Activated CD8-positive, alpha-beta memory T cell treated with anti-CD3 and anti-CD28 coated beads, Interleukin-2, amount 50 U/mL, for 1 hour (primary cell): Measurements from ENCODE around the gene LNP1.

ENCODE experiments used
- DNase-seq: peaks from one replicate; pipeline ENCODE4 v3.0.0-alpha.2; 2020; ENCODE audit errors: extremely low read depth

LNP1 gene

GRCh38 chr3:100399341-100400071, 1.8 kb upstream of the LNP1 start:
- no peak for DNase-seq

GRCh38 chr3:100400419-100400779, 940 bp upstream of the LNP1 start:
- DNase-seq: no peak

GRCh38 chr3:100401674-100402041, 319 bp downstream of the LNP1 start:
- DNase-seq: peak; percentile 30

GRCh38 chr3:100402256-100402655, 917 bp downstream of the LNP1 start:
- no peak for DNase-seq

- DNase-seq: no peak
These were observed 1.6 kb downstream of the LNP1 start for GRCh38 chr3:100402891-100403290.

GRCh38 chr3:100403362-100404249, 2.3 kb downstream of the LNP1 start:
- no peak for DNase-seq

GRCh38 chr3:100404250-100404548, 2.9 kb downstream of the LNP1 start:
- DNase-seq: no peak

GRCh38 chr3:100407164-100407563, 5.8 kb downstream of the LNP1 start:
- no peak for DNase-seq

- DNase-seq: no peak
These were observed 6.7 kb downstream of the LNP1 start for GRCh38 chr3:100407977-100408532.

GRCh38 chr3:100411091-100411982, 10.0 kb downstream of the LNP1 start:
- no peak for DNase-seq

GRCh38 chr3:100412912-100413590, 11.7 kb downstream of the LNP1 start:
- DNase-seq: no peak

- no peak for DNase-seq
These were observed 12.3 kb downstream of the LNP1 start for GRCh38 chr3:100413613-100414012.

- DNase-seq: no peak
These were observed 14.8 kb downstream of the LNP1 start for GRCh38 chr3:100416176-100416575.

GRCh38 chr3:100416863-100417262, 15.5 kb downstream of the LNP1 start:
- no peak for DNase-seq

GRCh38 chr3:100419406-100419805, 18.1 kb downstream of the LNP1 start:
- DNase-seq: no peak

- no peak for DNase-seq
These were observed 19.5 kb downstream of the LNP1 start for GRCh38 chr3:100420885-100421284.

GRCh38 chr3:100423611-100424010, 22.3 kb downstream of the LNP1 start:
- no peak for DNase-seq

- no peak for DNase-seq
These were observed 22.9 kb downstream of the LNP1 start for GRCh38 chr3:100424261-100424660.

GRCh38 chr3:100425316-100425715, 24.0 kb downstream of the LNP1 start:
- no peak for DNase-seq

GRCh38 chr3:100426067-100426682, 24.8 kb downstream of the LNP1 start:
- no peak for DNase-seq

GRCh38 chr3:100427699-100428098, 26.4 kb downstream of the LNP1 start:
- no peak for DNase-seq
